HG03571 (cell line): ENCODE data around the gene SIAE.
A peak's percentile ranks its signal among the peaks of the same experiment; 100 is the strongest.

Source experiments
- ATAC-seq: cut with Tn5 transposase; IDR thresholded peaks from one replicate; pipeline ENCODE4 v1.9.1; 2021; ENCODE audit not compliant: unreplicated experiment

SIAE gene

GRCh38 chr11:124667601-124668000, 5.9 kb downstream of the SIAE start:
- no peak for ATAC-seq

- no peak for ATAC-seq
These were observed 9.7 kb downstream of the SIAE start for GRCh38 chr11:124663861-124664260.

GRCh38 chr11:124662106-124662505, 11.4 kb downstream of the SIAE start:
- no peak for ATAC-seq

- no peak for ATAC-seq
These were observed 12.0 kb downstream of the SIAE start for GRCh38 chr11:124661553-124661952.

GRCh38 chr11:124658986-124659385, 14.6 kb downstream of the SIAE start:
- no peak for ATAC-seq

GRCh38 chr11:124658501-124658900, 15.0 kb downstream of the SIAE start:
- ATAC-seq = no peak

- ATAC-seq = no peak
These were observed 15.6 kb downstream of the SIAE start for GRCh38 chr11:124657904-124658303.

GRCh38 chr11:124656774-124657630, 16.5 kb downstream of the SIAE start:
- no peak for ATAC-seq

GRCh38 chr11:124648610-124649009, 24.9 kb downstream of the SIAE start:
- ATAC-seq = no peak

GRCh38 chr11:124646148-124646547, 27.4 kb downstream of the SIAE start:
- ATAC-seq = no peak

- peak; percentile 52 for ATAC-seq
These were observed 28.9 kb downstream of the SIAE start for GRCh38 chr11:124644426-124645280.

GRCh38 chr11:124643605-124644425, 29.7 kb downstream of the SIAE start:
- ATAC-seq = no peak

- no peak for ATAC-seq
These were observed 30.4 kb downstream of the SIAE start for GRCh38 chr11:124643042-124643604.

GRCh38 chr11:124642628-124643027, 30.9 kb downstream of the SIAE start:
- no peak for ATAC-seq

- no peak for ATAC-seq
These were observed 32.9 kb downstream of the SIAE start for GRCh38 chr11:124640666-124641065.

- ATAC-seq = no peak
These were observed 34.4 kb downstream of the SIAE start for GRCh38 chr11:124639186-124639585.

- no peak for ATAC-seq
These were observed 35.0 kb downstream of the SIAE start for GRCh38 chr11:124638500-124638899.

GRCh38 chr11:124635932-124636331, 37.6 kb downstream of the SIAE start:
- no peak for ATAC-seq

GRCh38 chr11:124633355-124633754, 40.2 kb downstream of the SIAE start:
- ATAC-seq = no peak

GRCh38 chr11:124629961-124630360, 43.6 kb downstream of the SIAE start:
- ATAC-seq = no peak

- no peak for ATAC-seq
These were observed 46.0 kb downstream of the SIAE start for GRCh38 chr11:124627546-124627945.
